ENCODE data around the gene ADNP. TPM values are rescaled to one million over a fixed set of nuclear protein-coding genes. Genes with fewer than 3 reads are reported as not detected.

The ADNP gene
- total and polyA plus RNA-seq, 2 of the 13 experiments (the other 11 are each of a cell fraction or from before 2014, with no cell fraction given): 21.0 to 21.5 TPM

DNA sequence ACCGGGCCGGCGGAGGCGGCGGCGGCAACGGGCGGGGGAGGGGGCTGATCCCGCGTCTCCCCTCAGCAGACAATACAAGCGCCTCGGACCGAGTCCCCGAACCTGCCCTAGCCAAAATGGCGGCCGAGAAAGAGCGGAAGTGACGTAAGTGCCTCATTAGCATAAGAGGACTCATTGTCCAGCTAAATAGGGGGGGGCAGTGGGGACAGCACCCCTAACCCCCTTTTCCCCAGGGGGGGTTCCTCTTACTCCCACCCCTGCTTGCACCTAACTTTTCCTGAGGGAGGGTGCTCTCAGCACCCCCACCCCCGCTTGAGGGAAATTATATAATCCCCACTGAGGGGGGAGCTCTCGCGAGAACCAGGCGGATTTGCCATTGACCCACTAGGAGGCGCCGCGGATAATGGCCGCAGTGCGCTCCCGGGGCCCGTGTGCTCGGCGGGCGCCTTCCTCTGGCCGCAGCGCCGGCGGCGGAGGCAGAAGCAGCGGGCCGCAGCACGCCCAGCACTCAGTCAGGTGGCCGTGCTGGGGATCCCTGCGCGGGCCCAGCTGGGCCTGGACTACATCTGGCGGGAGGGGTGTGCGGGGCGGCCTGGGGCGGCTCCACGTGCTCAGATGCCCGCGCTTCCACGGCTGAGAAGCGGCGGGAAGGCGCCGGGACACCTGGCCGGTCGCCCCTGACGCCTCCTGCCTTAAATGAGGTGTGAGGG is at the start of gene ADNP (continued):
- TF ChIP-seq ZNF484 (CRISPR knock-in tag; IDR thresholded peaks at IDR 0.05; ENCODE audit: borderline replicate concordance, low read depth): peak; percentile 70; the same call in 1 of the 2 replicates
- TF ChIP-seq, protein P1, sequence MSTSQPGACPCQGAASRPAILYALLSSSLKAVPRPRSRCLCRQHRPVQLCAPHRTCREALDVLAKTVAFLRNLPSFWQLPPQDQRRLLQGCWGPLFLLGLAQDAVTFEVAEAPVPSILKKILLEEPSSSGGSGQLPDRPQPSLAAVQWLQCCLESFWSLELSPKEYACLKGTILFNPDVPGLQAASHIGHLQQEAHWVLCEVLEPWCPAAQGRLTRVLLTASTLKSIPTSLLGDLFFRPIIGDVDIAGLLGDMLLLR (CRISPR knock-in tag; IDR thresholded peaks at IDR 0.05): 0 out of 2 replicates have a peak, but pooled peaks have one; percentile 53
- no peak; the same call in 1 of the 2 replicates for TF ChIP-seq KMT2A (CRISPR knock-in tag; IDR thresholded peaks at IDR 0.05)
- TF ChIP-seq, protein P2, sequence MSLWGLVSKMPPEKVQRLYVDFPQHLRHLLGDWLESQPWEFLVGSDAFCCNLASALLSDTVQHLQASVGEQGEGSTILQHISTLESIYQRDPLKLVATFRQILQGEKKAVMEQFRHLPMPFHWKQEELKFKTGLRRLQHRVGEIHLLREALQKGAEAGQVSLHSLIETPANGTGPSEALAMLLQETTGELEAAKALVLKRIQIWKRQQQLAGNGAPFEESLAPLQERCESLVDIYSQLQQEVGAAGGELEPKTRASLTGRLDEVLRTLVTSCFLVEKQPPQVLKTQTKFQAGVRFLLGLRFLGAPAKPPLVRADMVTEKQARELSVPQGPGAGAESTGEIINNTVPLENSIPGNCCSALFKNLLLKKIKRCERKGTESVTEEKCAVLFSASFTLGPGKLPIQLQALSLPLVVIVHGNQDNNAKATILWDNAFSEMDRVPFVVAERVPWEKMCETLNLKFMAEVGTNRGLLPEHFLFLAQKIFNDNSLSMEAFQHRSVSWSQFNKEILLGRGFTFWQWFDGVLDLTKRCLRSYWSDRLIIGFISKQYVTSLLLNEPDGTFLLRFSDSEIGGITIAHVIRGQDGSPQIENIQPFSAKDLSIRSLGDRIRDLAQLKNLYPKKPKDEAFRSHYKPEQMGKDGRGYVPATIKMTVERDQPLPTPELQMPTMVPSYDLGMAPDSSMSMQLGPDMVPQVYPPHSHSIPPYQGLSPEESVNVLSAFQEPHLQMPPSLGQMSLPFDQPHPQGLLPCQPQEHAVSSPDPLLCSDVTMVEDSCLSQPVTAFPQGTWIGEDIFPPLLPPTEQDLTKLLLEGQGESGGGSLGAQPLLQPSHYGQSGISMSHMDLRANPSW (CRISPR knock-in tag; IDR thresholded peaks at IDR 0.05; ENCODE audit: borderline replicate concordance): no peak
- TF ChIP-seq, protein P3, sequence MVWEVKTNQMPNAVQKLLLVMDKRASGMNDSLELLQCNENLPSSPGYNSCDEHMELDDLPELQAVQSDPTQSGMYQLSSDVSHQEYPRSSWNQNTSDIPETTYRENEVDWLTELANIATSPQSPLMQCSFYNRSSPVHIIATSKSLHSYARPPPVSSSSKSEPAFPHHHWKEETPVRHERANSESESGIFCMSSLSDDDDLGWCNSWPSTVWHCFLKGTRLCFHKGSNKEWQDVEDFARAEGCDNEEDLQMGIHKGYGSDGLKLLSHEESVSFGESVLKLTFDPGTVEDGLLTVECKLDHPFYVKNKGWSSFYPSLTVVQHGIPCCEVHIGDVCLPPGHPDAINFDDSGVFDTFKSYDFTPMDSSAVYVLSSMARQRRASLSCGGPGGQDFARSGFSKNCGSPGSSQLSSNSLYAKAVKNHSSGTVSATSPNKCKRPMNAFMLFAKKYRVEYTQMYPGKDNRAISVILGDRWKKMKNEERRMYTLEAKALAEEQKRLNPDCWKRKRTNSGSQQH (CRISPR knock-in tag; IDR thresholded peaks at IDR 0.05; ENCODE audit: low read depth): no peak
- TF ChIP-seq, protein P4, sequence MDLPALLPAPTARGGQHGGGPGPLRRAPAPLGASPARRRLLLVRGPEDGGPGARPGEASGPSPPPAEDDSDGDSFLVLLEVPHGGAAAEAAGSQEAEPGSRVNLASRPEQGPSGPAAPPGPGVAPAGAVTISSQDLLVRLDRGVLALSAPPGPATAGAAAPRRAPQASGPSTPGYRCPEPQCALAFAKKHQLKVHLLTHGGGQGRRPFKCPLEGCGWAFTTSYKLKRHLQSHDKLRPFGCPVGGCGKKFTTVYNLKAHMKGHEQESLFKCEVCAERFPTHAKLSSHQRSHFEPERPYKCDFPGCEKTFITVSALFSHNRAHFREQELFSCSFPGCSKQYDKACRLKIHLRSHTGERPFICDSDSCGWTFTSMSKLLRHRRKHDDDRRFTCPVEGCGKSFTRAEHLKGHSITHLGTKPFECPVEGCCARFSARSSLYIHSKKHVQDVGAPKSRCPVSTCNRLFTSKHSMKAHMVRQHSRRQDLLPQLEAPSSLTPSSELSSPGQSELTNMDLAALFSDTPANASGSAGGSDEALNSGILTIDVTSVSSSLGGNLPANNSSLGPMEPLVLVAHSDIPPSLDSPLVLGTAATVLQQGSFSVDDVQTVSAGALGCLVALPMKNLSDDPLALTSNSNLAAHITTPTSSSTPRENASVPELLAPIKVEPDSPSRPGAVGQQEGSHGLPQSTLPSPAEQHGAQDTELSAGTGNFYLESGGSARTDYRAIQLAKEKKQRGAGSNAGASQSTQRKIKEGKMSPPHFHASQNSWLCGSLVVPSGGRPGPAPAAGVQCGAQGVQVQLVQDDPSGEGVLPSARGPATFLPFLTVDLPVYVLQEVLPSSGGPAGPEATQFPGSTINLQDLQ (CRISPR knock-in tag; IDR thresholded peaks at IDR 0.05): no peak
- TF ChIP-seq ZNF225 (CRISPR knock-in tag; IDR thresholded peaks at IDR 0.05): peak; percentile 75; the same call in 1 of the 2 replicates
- TF ChIP-seq GATAD2A (CRISPR knock-in tag; IDR thresholded peaks at IDR 0.05): peak; percentile 39; the same call in 1 of the 2 replicates
- TF ChIP-seq ZNF850 (CRISPR knock-in tag; conservative IDR thresholded peaks at IDR 0.05): no peak
- peak; percentile 67 for TF ChIP-seq IRF2 (CRISPR knock-in tag; IDR thresholded peaks at IDR 0.05)
- TF ChIP-seq, protein P5, sequence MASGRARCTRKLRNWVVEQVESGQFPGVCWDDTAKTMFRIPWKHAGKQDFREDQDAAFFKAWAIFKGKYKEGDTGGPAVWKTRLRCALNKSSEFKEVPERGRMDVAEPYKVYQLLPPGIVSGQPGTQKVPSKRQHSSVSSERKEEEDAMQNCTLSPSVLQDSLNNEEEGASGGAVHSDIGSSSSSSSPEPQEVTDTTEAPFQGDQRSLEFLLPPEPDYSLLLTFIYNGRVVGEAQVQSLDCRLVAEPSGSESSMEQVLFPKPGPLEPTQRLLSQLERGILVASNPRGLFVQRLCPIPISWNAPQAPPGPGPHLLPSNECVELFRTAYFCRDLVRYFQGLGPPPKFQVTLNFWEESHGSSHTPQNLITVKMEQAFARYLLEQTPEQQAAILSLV (CRISPR knock-in tag; IDR thresholded peaks at IDR 0.05; ENCODE audit: borderline replicate concordance): peak; percentile 21; the same call in 1 of the 2 replicates
- TF ChIP-seq, protein P6, sequence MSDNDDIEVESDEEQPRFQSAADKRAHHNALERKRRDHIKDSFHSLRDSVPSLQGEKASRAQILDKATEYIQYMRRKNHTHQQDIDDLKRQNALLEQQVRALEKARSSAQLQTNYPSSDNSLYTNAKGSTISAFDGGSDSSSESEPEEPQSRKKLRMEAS (IDR thresholded peaks at IDR 0.05): peak; percentile 45; the same call in 1 of the 2 replicates
- TF ChIP-seq XRCC5 (optimal IDR thresholded peaks at IDR 0.05; ENCODE audit: low read length): peak; percentile 72
- 0 out of 2 replicates have a peak, but pooled peaks have one; percentile 19 for TF ChIP-seq SMAD3 (CRISPR knock-in tag; IDR thresholded peaks at IDR 0.05)
- peak; percentile 68; the same call in 1 of the 2 replicates for TF ChIP-seq ZNF543 (CRISPR knock-in tag; IDR thresholded peaks at IDR 0.05)
- no peak for TF ChIP-seq MED8 (CRISPR knock-in tag; IDR thresholded peaks at IDR 0.05; ENCODE audit: insufficient replicate concordance)
- no peak for TF ChIP-seq TEAD2 (CRISPR knock-in tag; IDR thresholded peaks at IDR 0.05)
- no peak for TF ChIP-seq HDAC1 (CRISPR knock-in tag; IDR thresholded peaks at IDR 0.05)
- TF ChIP-seq PHF5A (CRISPR knock-in tag; IDR thresholded peaks at IDR 0.05; ENCODE audit: low read depth, unreplicated experiment): peak; percentile 58
- peak; percentile 10; the same call in 1 of the 3 replicates for TF ChIP-seq MXI1 (IDR thresholded peaks at IDR 0.05; ENCODE audit: borderline replicate concordance, low read depth, low read length)
- no peak for TF ChIP-seq NFATC3 (CRISPR knock-in tag; IDR thresholded peaks at IDR 0.05)

Measured in HepG2 (cell line).